HepG2 (cell line): ENCODE measurements around the gene CES3. TPM values are rescaled to one million over a fixed set of nuclear protein-coding genes. Genes with fewer than 3 reads are reported as not detected.

Source experiments
- ATAC-seq: fragments of 200-7000 bp; cut with Tn5 transposase; 3 replicates; pipeline ENCODE4 v1.9.1; 2020; ENCODE audit warnings: mild to moderate bottlenecking, moderate library complexity
- BruUV-seq: library from RNA; stranded (reverse); fragments of 400-500 nt; replicated peaks from 2 replicates; lab custom pipeline; 2021; lab: Mats Ljungman, UMichigan
- CTCF ChIA-PET: fragments of 300-600 bp; formaldehyde crosslinking; extraction: SDS; loops from one replicate; lab custom pipeline; 2021; ENCODE audit warnings: low total read pairs, inconsistent platforms, low intra/inter-chr PET ratio; lab: Yijun Ruan, JAX
- POLR2A ChIA-PET: fragments of 350-600 bp; sonication (Branson Sonifier 250); formaldehyde crosslinking; loops from one replicate; lab custom pipeline; 2020; ENCODE audit warnings: antibody characterized with exemption, inconsistent platforms; lab: Yijun Ruan, JAX
- DNase-seq: peaks from one replicate; pipeline ENCODE4 v3.0.0-alpha.2; 2015; ENCODE audit warnings: low spot score
- FAIRE-seq: peaks from 3 replicates; lab custom pipeline; 2011; peaks lifted over from hg19 to GRCh38; lab: Jason Lieb, UNC
- H2AFZ ChIP-seq: one replicate; pipeline ENCODE4 v1.6.1; 2011; ENCODE audit warnings: low read length, inconsistent platforms
- H3K27ac ChIP-seq: fragments of 300-600 bp; 3 replicates; pipeline ENCODE4 v1.8.0; 2011; ENCODE audit warnings: mixed run types, mild to moderate bottlenecking, mixed read lengths, low read length, inconsistent platforms; ENCODE audit not compliant: insufficient read depth; ENCODE audit errors: extremely low read length
- H3K27me3 ChIP-seq, 2 experiments: fragments of 200-600 bp in 1 of 2; 2 replicates in 1 of 2; 3 replicates in 1 of 2; pipeline versions ENCODE4 v1.6.0 to v1.8.0; 2011; ENCODE audit warnings: low read length in 2 of 2, mild to moderate bottlenecking in 2 of 2, moderate library complexity in 2 of 2, inconsistent platforms in 1 of 2; ENCODE audit not compliant: insufficient read depth in 2 of 2, control insufficient read depth in 1 of 2
- H3K36me3 ChIP-seq, 2 experiments: fragments of 200-600 bp in 1 of 2; replicated peaks in 1 of 2; 2 replicates in 1 of 2; 3 replicates in 1 of 2; pipeline versions ENCODE4 v1.5.1 to v1.8.0; 2011; ENCODE audit warnings: low read length in 2 of 2, inconsistent platforms in 1 of 2; ENCODE audit not compliant: insufficient read depth in 2 of 2, control insufficient read depth in 1 of 2
- H3K4me1 ChIP-seq: 2 replicates; pipeline ENCODE4 v1.5.1; 2012; ENCODE audit warnings: low read length, inconsistent platforms; ENCODE audit not compliant: insufficient read depth
- H3K4me2 ChIP-seq: 2 replicates; pipeline ENCODE4 v1.6.0; 2011; ENCODE audit warnings: low read depth, low read length, inconsistent platforms
- H3K4me3 ChIP-seq, 3 experiments: fragments of 200-600 bp in 1 of 3; sonication (generic), shearing (Covaris generic) in 1 of 3; replicated peaks in 1 of 3; 2 replicates each; pipeline ENCODE4 v1.5.1; 2011 to 2016; ENCODE audit warnings: low read length in 3 of 3, inconsistent platforms in 2 of 3, low read depth in 2 of 3, mild to moderate bottlenecking in 2 of 3, control low read depth in 1 of 3, mixed read lengths in 1 of 3; ENCODE audit not compliant: insufficient read depth in 1 of 3
- H3K79me2 ChIP-seq: one replicate; pipeline ENCODE4 v1.6.1; 2011; ENCODE audit warnings: low read length, inconsistent platforms; ENCODE audit not compliant: insufficient read depth
- H3K9ac ChIP-seq: 2 replicates; pipeline ENCODE4 v1.6.0; 2011; ENCODE audit warnings: mild to moderate bottlenecking, low read depth, low read length, inconsistent platforms; ENCODE audit not compliant: insufficient read depth
- H3K9me3 ChIP-seq: 2 replicates; pipeline ENCODE4 v1.5.1; 2012; ENCODE audit warnings: mild to moderate bottlenecking, low read length
- H4K20me1 ChIP-seq: 2 replicates; pipeline ENCODE4 v1.6.0; 2011; ENCODE audit warnings: inconsistent platforms, mild to moderate bottlenecking, low read length, moderate library complexity; ENCODE audit not compliant: insufficient read depth
- MTF2 ChIP-seq: sonication (generic); formaldehyde crosslinking; IDR thresholded peaks from 2 replicates; pipeline ENCODE4 v1.5.0; 2020; ENCODE audit warnings: missing genetic modification reagents, borderline replicate concordance
- PHF8 ChIP-seq: sonication (generic); formaldehyde crosslinking; IDR thresholded peaks from 2 replicates; pipeline ENCODE4 v1.5.0; 2020; ENCODE audit warnings: missing genetic modification reagents
- PITX1 ChIP-seq: sonication (generic); formaldehyde crosslinking; IDR thresholded peaks from 2 replicates; pipeline ENCODE4 v1.5.1; 2020; ENCODE audit warnings: mild to moderate bottlenecking, missing genetic modification reagents
- TOE1 ChIP-seq: sonication (generic); formaldehyde crosslinking; IDR thresholded peaks from 2 replicates; pipeline ENCODE4 v1.4.0; 2020; ENCODE audit warnings: mild to moderate bottlenecking, missing genetic modification reagents
- U2AF1 ChIP-seq: fragments of 200-400 bp; formaldehyde crosslinking; optimal IDR thresholded peaks from 2 replicates; pipeline ENCODE3; 2017; ENCODE audit warnings: mild to moderate bottlenecking, low read depth, low read length
- ZBTB2 ChIP-seq: sonication (generic); formaldehyde crosslinking; IDR thresholded peaks from 2 replicates; pipeline ENCODE4 v1.8.0; 2022; ENCODE audit warnings: low read depth, missing genetic modification reagents
- ZBTB7B ChIP-seq: sonication (generic); formaldehyde crosslinking; IDR thresholded peaks from 2 replicates; pipeline ENCODE4 v1.4.0; 2020; ENCODE audit warnings: missing genetic modification reagents
- ZNF256 ChIP-seq: sonication (generic); formaldehyde crosslinking; conservative IDR thresholded peaks from 2 replicates; pipeline ENCODE4 v1.4.0; 2020; ENCODE audit warnings: missing genetic modification reagents
- ZNF333 ChIP-seq: sonication (generic); formaldehyde crosslinking; IDR thresholded peaks from 2 replicates; pipeline ENCODE4 v1.4.0; 2020; ENCODE audit warnings: mild to moderate bottlenecking, missing genetic modification reagents, borderline replicate concordance
- ZNF563 ChIP-seq: sonication (generic); formaldehyde crosslinking; IDR thresholded peaks from 2 replicates; pipeline ENCODE4 v1.8.0; 2022; ENCODE audit warnings: mild to moderate bottlenecking, moderate library complexity, missing genetic modification reagents
- ZNF564 ChIP-seq: sonication (generic); formaldehyde crosslinking; IDR thresholded peaks from 2 replicates; pipeline ENCODE4 v1.8.1; 2023; ENCODE audit warnings: mild to moderate bottlenecking, missing genetic modification reagents
- ZNF724P ChIP-seq: sonication (generic); formaldehyde crosslinking; IDR thresholded peaks from 2 replicates; pipeline ENCODE4 v1.8.0; 2022; ENCODE audit warnings: missing genetic modification reagents, borderline replicate concordance
- ZNF850 ChIP-seq: sonication (generic); formaldehyde crosslinking; conservative IDR thresholded peaks from 2 replicates; pipeline ENCODE4 v1.9.0; 2021; ENCODE audit warnings: mild to moderate bottlenecking, missing genetic modification reagents
- WGBS: methylation state at CpG from one replicate; pipeline ENCODE4 v1.1.6; 2017; ENCODE audit warnings: low lambda C conversion rate; 5-methylcytosine and 5-hydroxymethylcytosine counted together
- in situ Hi-C: cut with HindIII; loops from 2 replicates; pipeline ENCODE4 v1.10.0; 2017; ENCODE audit warnings: low pct_unique_long_range_greater_than_20kb; ENCODE audit not compliant: extremely low pct_ligation_motif_present
- intact Hi-C: fragments of 100-400 bp; cut with micrococcal nuclease; formaldehyde crosslinking; loops from one replicate; pipeline ENCODE4 v1.10.0; 2022; ENCODE audit not compliant: unreplicated experiment
- polyA plus RNA-seq, 8 experiments: library from polyadenylated mRNA; depleted of rRNA in 3 of 8; stranded (reverse) in 7 of 8; unstranded in 1 of 8; fragments of >200 nt; fragmentation: Illumina TruSeq in 4 of 8; extraction: Trizol in 4 of 8; gene quantifications; 2 replicates each; pipeline versions ENCODE4 v1.2.1 to v1.2.3, GENCODE V29; 2011 to 2016; ENCODE audit warnings: low read depth in 4 of 8, missing spikeins in 1 of 8, mixed read lengths in 1 of 8; ENCODE audit not compliant: insufficient read depth in 1 of 8
- total RNA-seq, 5 experiments: library from RNA; depleted of rRNA; stranded (reverse); fragments of >200 nt; fragmentation: Illumina TruSeq; extraction: Trizol; gene quantifications; 2 replicates each; pipeline ENCODE4 v1.2.3, GENCODE V29; 2016; ENCODE audit warnings: low read depth in 1 of 5
- TF ChIP-seq, protein P1 (sequence below): sonication (generic); formaldehyde crosslinking; IDR thresholded peaks from 2 replicates; pipeline ENCODE4 v1.8.0; 2022; ENCODE audit warnings: mild to moderate bottlenecking, missing genetic modification reagents, moderate library complexity

The CES3 gene
- total and polyA plus RNA-seq, 2 of the 13 experiments (the other 11 are each of a cell fraction or from before 2014, with no cell fraction given), result 6.6 to 17.4 TPM

GRCh38 chr16:66911801-66912200, 49.3 kb upstream of the CES3 start:
- in situ Hi-C loops, result no loop called here
- POLR2A ChIA-PET, result no interaction called here
- WGBS, result 40% methylated on average over 1 of the region's 8 CpGs

More at GRCh38 chr16:66911801-66912200, 49.3 kb upstream of the CES3 start:
- intact Hi-C loops, result no loop called here
- no peak for ATAC-seq
- CTCF ChIA-PET, result no interaction called here
- no peak for DNase-seq
- Histone ChIP-seq H3K9ac (no peak overlapping the region), H3K27ac (no peak overlapping the region), H3K27me3 (no peaks in the 10 kb centered on the region; a peak in 1 of 5 replicates), H3K36me3 (no peaks in the 10 kb centered on the region), H3K79me2 (no peaks in the 10 kb centered on the region), H3K9me3 (no peaks in the 10 kb centered on the region), H2AFZ (no peak overlapping the region), H3K4me1 (peaks cover 27% of the 10 kb centered on the region), H4K20me1 (no peaks in the 10 kb centered on the region), H3K4me2 (no peak overlapping the region), H3K4me3 (no peak overlapping the region)
- no peak for FAIRE-seq
- TF ChIP-seq ZNF724P (CRISPR knock-in tag) (no peak), U2AF1 (no peak), ZNF333 (no peak), ZBTB2 (CRISPR knock-in tag) (no peak), PHF8 (CRISPR knock-in tag) (no peak), ZNF850 (CRISPR knock-in tag) (no peak), ZBTB7B (CRISPR knock-in tag) (no peak), TOE1 (CRISPR knock-in tag) (no peak), PITX1 (no peak), ZNF256 (CRISPR knock-in tag) (no peak), ZNF563 (no peak), MTF2 (CRISPR knock-in tag) (no peak), ZNF564 (no peak)
- TF ChIP-seq, protein P1, sequence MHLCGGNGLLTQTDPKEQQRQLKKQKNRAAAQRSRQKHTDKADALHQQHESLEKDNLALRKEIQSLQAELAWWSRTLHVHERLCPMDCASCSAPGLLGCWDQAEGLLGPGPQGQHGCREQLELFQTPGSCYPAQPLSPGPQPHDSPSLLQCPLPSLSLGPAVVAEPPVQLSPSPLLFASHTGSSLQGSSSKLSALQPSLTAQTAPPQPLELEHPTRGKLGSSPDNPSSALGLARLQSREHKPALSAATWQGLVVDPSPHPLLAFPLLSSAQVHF, result no peak
- TF ChIP-seq, all 625 proteins: peak for 0
- BruUV-seq, result no TSS peak
